IPS-18c (cell line): Measurements from ENCODE around the gene AGAP5.
"Not testable (repeated sequence)": the region's sequence is repeated elsewhere in the genome, so short reads cannot be mapped to it uniquely, and the experiment has no call there.

Source experiments
- H3K4me3 ChIP-seq: 2 replicates; pipeline ENCODE4 v1.7.0; 2013; ENCODE audit warnings: low read depth, mild to moderate bottlenecking, low read length, moderate library complexity; ENCODE audit not compliant: insufficient read depth
- H3K9me3 ChIP-seq: one replicate; pipeline ENCODE4 v1.6.1; 2013; ENCODE audit warnings: mild to moderate bottlenecking, low read length, moderate library complexity; ENCODE audit not compliant: control insufficient read depth, insufficient read depth

AGAP5 gene

DNA sequence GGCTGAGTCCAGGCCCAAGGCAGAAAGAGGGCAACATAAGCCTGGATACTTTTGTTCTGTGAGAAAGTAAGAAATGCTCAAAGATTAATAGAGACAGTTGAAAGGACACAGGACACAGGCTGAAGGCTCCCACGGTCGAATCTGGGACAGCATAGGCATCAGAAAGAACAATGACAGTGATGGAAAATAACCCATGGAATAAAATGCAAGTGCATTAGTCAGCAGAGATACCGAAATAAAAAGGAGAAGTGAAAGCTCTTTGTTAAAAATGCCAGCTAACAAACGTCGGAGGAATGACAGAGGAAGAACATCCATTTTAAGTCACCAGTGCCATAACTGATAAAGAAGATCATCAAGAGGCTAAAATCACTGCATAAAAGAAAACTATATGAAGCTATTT is 19.6 kb upstream of the AGAP5 start:
- no peaks in the 10 kb centered on the region for H3K9me3 ChIP-seq
- H3K4me3 ChIP-seq: no peak overlapping the region

DNA sequence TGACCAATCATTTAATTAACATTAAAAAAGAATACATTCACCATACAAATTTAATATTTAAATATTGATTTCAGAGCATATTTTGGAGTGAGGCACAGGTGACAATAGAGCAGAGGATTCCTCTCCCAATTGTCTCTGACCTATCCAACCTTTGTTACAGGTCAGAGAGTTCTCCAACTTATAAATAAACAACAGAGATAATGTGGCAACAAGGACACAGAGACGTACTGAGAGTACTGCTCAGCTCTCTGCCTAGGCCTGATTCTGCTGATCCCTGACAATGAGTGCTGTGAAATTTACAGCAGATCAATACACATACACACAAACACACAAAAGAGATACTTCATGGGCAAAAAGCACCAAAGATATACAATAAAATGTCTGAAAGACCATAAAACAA is 18.3 kb upstream of the AGAP5 start:
- no peaks in the 10 kb centered on the region for H3K9me3 ChIP-seq
- H3K4me3 ChIP-seq: no peak overlapping the region

DNA sequence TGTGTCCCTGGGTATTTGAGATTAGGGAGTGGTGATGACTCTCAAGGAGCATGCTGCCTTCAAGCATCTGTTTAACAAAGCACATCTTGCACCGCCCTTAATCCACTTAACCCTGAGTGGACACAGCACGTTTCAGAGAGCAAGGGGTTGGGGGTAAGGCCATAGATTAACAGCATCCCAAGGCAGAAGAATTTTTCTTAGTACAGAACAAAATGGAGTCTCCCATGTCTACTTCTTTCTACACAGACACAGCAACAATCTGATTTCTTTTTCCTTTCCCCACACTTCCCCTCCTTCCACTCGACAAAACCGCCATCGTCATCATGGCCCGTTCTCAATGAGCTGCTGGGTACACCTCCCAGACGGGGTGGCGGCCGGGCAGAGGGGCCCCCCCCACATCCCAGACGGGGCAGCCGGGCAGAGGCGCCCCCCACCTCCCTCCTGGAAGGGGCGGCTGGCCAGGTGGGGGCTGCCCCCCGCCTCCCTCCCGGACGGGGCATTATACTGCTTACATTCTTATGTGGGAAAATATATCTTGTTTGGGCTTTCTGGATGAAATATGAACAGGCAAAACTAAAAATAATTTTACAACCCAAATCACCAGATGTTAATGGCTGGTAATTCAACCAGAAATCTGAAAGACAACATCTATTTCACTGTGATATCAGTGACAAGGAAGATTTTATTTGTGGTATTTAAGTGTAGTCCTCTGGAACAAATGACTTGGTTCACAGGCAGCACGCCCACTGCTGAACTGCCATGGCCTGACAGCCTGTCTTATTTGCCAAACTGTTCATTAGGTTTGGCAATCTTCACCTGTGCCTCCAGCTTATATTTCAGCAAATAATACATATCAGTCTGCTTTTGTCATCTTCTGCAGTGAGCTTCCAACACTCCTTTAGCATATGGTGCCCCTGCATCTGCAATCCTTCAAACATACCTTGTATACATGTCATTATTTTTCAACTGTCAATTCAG is 17.6 kb upstream of the AGAP5 start:
- H3K9me3 ChIP-seq, H3K4me3 ChIP-seq: not testable (repeated sequence)

DNA sequence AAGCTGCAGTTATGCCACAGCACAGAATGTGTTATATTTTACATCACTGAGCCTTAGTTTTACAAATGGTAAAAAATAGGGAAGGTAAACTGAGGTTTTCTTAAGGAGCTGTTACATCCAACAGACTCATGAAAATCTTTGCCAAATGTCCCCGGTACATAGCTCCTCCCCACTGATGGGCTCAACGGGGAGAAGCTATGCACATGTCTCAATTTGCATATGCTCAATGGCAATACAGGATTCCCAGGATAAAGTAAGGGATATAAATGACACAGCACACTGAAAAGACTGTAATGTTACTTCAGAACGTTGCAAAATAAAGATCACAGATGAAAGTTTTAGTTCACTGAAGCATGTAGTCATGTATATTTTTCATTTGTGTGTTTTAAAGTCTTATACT is 16.6 kb upstream of the AGAP5 start:
- H3K4me3 ChIP-seq, H3K9me3 ChIP-seq: not testable (repeated sequence)

DNA sequence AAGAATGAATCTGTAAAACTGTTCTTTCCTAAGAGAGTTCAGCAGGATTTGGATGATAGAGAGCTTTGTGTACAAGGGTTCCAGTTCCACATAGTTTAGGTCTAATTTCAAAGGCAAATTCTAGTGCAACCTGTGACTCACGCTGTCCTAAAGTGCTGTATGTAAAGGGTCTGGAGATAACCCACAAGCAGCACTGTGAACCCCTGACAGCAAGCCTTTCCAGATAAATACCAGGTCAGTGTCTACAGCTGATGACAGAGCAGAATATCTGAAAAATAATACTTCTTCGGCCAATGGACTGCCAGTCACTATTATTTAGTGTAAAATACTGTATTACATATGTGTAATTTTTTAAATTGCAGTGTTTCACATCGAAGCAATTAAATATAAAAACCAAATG is 16.0 kb upstream of the AGAP5 start:
- H3K4me3 ChIP-seq, H3K9me3 ChIP-seq: not testable (repeated sequence)

DNA sequence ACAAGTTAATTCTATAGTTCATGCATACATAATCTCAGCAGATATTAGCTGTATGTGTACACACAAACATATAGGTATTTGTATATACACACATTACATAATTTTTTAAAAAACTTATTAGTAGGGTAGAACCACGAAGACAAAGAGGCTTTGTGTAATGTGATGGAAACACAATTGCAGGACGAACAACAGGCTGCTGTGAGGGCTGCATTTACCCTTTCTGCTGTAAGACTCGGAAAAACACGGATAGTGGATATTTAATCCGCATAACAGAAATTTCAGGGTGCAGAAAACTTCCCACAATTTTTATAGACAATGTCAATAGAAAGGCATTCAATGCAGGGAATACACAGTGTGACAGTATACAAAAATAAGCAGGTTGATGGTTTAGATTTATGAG is 13.8 kb upstream of the AGAP5 start:
- H3K9me3 ChIP-seq: not testable (repeated sequence)

DNA sequence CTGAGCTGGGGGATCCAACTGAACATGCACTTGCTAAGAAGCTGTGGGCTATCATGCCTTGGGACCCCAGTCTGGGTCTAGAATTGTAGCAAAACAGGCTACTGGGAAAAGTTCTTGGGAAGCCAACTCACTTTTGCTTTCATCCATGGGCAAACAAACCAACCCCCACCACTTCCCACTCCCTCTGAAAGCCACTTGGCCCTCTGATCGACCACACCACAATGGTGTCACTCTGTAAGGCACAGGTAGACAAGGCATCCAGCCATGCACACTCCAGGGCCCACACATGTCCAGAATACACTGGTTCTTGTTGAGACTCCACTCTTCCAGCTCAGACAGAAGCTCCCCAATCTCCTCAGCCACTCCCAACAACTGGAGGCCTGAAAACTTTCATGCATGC is 10.2 kb upstream of the AGAP5 start:
- H3K9me3 ChIP-seq: not testable (repeated sequence)

More for the DNA sequence above, 13.8 kb upstream of the AGAP5 start:
- not testable (repeated sequence) for H3K4me3 ChIP-seq

DNA sequence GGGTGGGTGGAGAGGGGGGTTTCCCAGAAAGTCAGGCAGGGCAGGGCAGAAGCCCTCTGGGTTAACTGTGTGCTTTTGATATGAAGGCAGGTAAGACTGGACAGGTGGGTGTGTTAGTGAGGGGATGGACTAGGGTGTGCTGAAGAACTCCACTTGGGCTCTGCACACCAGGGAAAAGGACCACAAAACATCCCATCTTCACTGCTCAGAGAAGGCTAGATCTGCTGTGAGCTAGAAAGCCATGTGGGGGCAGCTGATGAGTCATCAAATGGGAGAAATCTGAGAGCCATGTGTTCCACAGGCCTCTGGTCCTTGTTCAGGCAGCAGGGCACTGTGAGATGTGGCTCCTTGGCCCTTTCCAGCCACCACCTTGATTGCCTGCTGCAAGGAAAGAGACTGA is 9.7 kb upstream of the AGAP5 start:
- H3K4me3 ChIP-seq: not testable (repeated sequence)

More for the DNA sequence above, 10.2 kb upstream of the AGAP5 start:
- H3K4me3 ChIP-seq: not testable (repeated sequence)

DNA sequence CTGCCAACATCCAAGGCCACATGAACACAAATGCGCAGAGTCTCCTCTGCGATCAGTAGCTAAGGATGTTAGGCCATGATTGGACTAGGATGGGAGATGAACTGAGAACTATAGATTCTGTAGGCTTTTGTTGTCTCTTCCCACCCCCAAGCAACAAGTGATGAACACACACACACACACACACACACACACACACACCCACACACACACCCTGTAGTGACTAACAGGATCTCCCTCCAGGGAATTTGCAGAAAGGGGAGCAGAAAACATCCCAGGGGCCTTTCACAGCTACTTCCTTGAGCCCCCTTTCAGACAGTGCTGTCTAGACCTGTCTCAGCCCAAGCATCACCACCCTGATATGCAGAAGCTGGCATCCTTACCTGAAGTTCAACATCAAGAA is 8.6 kb upstream of the AGAP5 start:
- H3K4me3 ChIP-seq, H3K9me3 ChIP-seq: not testable (repeated sequence)

More for the DNA sequence above, 9.7 kb upstream of the AGAP5 start:
- H3K9me3 ChIP-seq: not testable (repeated sequence)

DNA sequence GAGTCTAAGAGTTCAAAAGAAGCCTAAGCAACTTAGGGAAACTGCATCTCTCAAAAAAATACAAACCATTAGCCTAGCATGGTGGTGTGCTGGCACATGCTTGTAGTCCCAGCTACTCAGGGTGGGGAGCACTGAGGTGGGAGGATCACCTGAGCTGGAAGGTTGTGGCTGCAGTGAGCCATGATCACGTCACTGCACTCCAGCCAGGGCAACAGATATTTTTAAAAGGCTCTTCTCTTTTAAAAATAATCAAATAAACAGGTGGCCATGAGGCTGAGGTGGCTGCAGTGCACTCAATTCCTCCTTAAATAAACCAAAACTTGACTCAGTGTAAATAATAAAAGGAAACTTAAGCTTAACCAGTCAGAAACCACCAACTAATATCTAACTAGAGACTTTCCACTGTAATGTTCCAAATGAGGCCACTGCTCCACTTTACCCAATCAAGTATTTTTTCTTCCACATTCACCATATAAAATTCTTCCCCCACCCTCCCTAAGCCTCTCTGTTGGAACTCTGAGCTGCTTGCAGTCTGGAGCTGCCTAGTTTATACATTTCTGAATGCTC is 7.7 kb upstream of the AGAP5 start:
- not testable (repeated sequence) for H3K9me3 ChIP-seq, H3K4me3 ChIP-seq

DNA sequence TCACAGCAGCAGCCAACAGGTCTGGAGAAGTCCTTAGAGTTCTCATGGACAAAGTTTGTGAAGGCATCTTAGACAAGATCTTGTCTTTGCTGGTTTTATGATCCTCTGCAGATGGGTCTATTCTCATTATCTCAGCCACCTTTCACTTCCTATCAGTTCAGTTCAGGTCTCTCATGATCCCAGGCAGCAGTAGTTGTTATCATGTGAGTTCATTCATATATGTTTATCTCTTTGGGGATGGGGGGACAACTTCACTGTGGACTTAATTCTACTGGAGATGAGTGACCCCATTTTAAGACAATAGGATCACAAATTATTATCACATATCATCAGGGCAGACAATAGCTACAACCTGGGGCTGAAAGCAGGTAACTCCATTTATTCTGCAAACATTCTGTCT is 6.0 kb upstream of the AGAP5 start:
- not testable (repeated sequence) for H3K4me3 ChIP-seq, H3K9me3 ChIP-seq

DNA sequence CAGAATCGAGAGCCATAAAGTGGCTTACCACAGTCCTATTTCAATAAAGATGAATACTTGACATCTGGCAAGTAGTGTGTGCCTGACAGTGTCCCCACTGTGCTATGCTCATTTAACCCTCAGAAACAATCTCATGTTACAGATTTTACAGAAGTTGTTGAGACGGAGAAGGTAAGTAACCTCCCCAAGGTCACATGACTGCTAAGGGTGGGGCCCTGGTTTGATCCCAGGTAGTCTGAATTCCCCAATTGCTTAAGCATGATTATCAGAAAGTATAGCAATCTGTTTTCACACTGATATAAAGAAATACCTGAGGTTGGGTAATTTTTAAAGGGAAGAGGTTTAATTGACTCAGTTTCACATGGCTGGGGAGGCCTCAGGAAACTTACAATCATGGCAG is 910 bp upstream of the AGAP5 start:
- not testable (repeated sequence) for H3K9me3 ChIP-seq

DNA sequence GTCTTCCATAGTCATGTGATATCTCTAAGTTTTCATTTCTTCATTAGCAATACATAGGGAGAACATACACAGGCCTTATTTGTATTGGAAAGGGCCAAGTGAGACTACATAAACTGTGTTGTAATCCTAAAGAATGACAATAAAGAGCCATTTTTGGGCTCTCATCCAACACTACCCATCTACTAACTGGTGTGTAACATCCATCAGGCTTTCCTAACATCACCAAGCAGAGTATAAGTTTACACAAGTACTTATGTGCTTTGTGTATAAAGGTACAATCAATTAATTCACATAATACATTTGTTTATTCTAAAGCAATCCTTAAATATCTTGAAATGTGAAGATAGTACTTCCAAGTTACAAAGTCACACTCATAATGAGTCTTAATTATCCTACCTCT is 2.6 kb downstream of the AGAP5 start:
- H3K4me3 ChIP-seq, H3K9me3 ChIP-seq: not testable (repeated sequence)

More for the DNA sequence above, 910 bp upstream of the AGAP5 start:
- not testable (repeated sequence) for H3K4me3 ChIP-seq

DNA sequence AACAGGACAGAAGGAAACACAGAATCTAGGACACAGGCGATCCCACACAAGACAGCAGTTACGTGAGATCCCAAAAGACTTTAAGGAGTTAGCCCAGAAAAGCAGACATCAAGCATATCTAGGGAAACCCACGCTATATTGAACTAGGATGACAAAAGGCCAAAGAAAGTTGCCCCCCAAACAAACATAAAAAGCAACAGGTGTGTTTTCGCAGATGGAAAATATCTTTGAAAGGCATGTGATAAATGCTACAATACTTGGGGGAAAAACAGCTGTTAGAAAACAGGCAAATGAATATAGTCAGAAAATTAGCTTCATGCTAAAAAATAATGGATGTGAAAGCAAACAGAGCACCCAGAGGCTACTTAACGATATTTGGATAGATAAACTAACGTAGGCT is 7.2 kb downstream of the AGAP5 start:
- H3K9me3 ChIP-seq, H3K4me3 ChIP-seq: not testable (repeated sequence)

DNA sequence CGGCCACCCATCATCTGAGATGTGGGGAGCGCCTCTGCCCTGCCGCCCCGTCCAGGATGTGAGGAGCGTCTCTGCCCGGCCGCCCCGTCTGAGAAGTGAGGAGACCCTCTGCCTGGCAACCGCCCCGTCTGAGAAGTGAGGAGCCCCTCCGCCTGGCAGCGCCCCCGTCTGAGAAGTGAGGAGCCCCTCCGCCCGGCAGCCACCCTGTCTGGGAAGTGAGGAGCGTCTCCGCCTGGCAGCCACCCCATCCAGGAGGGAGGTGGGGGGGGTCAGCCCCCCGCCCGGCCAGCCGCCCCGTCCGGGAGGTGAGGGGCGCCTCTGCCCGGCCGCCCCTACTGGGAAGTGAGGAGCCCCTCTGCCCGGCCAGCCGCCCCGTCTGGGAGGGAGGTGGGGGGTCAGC is 8.3 kb downstream of the AGAP5 start:
- not testable (repeated sequence) for H3K4me3 ChIP-seq, H3K9me3 ChIP-seq

DNA sequence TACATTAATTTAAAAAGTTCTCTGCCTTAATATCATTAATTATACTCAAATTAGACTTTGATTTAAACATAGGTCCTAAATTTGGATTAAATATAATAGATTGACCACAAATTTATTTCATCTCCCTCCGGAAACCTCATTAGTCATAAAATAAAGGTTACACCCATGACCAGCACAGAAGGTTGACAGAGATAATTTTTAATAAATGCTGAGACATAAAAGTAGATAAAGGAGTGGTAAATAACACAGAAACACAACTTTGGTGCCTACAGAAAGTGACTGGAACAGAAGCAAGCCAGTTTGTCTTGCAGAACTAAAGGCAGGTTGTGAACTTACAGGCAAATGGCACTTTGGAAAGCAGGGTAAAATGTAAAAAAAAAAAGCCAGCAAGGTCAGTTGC is 10.3 kb downstream of the AGAP5 start:
- not testable (repeated sequence) for H3K4me3 ChIP-seq, H3K9me3 ChIP-seq

DNA sequence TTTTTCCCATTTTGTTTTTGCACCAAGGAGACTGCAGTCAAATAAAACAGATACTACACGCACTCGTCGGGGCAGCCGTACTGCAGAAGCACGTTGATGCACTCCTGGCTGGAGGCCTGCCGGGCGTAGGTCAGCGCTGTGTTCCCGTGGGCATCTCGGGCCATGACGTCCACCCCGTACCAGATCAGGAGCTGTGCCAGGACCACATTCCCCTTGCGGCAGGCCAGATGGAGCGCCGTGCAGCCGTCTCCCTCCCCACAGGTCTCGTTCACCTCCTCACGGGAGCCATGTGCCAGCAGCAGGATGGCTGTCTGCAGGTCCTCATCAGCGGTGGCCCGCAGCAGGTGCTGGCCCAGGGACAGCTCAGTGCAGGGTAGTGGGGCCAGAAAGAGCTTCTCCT is 23.4 kb downstream of the AGAP5 start:
- H3K9me3 ChIP-seq, H3K4me3 ChIP-seq: not testable (repeated sequence)

DNA sequence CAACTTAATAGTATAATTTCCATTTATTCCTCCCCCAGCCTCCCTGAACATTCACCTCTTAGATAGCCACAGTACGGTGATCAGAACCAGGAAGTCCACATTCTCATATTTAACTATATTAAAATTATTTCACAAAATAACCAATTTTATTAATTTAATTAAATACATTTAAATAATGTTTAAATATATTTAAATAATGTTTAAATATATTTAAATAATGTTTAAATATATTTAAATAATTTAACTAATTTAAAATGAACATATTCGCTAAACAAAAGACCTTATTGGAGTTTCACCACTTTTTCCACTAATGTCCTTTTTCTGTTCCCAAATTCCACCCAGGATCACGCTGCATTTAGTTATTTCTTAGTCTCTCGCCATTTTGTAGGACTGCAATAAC is 29.5 kb downstream of the AGAP5 start:
- not testable (repeated sequence) for H3K4me3 ChIP-seq, H3K9me3 ChIP-seq
